GM21526 (cell line): ENCODE measurements around the gene ABCF2.

Source experiments
- ATAC-seq: cut with Tn5 transposase; IDR thresholded peaks from one replicate; pipeline ENCODE4 v1.9.1; 2021; ENCODE audit warnings: moderate library complexity; ENCODE audit not compliant: unreplicated experiment, low FRiP score

Gene ABCF2

DNA sequence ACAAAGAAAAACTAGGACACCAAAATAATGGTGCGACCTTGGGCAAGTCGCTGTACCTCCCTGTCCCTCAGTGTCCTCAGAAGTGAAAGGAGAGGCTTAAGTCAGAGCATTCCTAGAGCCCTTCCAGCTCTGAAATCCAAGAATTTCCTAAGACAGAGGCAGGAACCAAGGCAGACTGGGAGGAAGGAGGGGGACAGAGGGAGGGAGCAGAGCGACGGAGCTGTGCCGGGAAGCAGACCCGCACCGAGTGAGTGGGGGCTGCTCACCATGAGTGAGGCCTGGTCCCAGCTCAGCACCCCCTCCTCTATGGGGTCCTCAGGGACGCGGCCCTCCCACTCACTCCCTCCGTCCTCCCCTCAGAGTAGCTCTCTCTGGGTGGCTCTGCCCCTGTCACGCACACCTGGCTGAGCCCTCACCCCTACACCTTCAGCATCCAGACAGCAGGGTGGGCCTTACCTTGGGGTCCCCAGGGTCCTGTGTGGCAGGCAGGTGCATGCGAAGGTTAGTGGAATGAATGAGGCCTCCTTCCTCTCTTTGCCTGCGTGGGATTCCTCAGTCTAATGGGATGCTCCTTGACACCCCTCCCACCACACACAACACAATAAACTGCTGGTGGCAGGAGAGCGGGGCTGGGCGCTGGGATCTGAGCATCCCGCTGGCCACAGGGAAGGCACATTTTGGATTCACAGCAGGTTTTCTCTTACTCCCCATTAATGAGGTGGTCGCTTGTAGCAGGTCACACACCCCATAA is 26.1 kb upstream of the ABCF2 start:
- no peak for ATAC-seq

DNA sequence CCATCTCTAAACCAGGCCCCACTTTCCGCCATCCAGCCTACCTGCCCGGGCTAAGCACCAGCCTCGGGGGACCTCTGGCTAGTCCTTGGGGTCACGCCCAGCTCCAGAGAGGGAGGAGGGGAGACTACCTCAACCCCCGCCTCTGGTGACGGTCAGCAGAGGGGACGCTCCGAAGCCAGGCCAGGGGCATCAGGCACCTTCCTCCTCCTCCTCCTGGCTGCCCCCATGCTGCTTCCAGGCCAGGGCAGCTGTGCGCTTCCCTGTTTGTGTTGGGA is 25.5 kb upstream of the ABCF2 start:
- no peak for ATAC-seq

DNA sequence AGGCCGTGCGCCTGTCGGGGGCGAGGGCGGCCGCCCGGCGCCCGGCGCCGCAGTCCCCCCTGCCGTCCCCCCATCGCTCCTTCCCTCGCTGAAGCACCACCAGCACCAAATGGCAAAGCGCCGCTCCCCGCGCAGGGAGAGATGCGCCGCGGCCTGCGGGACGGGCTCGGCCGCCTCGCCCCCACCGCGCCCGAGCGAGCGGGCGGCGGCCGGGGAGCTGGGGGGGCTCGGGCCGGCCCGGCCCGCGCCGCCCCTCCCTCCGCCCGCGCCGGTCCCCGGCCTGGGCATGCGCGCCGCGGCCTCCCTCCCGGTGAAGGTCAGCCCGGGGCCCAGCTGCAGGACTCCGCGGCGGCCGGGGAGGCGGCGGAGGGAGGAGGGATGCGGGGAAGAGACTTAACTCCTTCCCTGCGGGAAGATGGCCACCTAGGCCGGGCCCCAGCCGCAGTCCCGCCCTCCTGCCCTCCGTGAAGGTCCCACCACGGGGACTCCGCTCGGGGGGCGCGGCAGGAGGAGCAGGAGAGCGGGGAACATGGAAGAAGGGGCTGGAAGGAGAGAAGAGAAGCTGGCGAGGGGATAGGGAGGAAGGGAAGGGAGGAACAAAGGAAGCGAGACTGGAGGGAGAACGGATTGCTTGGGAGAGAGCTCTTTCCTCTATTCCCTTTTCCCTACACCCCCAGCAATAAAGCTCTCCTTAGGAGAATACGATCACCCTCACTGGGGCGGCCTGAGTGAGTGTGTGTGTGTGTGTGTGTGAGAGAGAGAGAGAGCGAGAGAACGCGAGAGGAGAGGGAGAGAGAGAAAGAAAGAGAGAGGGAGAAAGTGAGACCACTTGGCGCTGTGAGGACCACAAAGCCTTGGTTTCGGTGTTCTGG is 24.9 kb upstream of the ABCF2 start:
- ATAC-seq: no peak

DNA sequence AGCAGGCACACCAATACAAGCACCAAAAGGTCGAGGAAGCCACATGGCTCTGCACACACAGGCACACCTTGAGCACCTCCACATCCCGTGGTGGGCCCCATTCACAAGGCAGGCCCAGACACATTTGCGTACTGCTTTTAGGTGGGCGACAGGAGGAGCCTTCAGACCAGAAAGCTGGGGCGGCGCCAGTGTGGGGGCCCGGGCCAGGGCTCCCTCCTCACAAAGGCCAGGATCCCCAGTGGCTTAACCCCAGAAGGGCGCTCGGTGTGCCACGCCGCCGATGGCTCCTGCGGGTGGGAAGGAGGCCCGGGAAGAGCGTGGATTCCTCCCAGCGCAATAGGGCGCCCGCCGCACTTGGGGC is 24.3 kb upstream of the ABCF2 start:
- ATAC-seq: no peak

DNA sequence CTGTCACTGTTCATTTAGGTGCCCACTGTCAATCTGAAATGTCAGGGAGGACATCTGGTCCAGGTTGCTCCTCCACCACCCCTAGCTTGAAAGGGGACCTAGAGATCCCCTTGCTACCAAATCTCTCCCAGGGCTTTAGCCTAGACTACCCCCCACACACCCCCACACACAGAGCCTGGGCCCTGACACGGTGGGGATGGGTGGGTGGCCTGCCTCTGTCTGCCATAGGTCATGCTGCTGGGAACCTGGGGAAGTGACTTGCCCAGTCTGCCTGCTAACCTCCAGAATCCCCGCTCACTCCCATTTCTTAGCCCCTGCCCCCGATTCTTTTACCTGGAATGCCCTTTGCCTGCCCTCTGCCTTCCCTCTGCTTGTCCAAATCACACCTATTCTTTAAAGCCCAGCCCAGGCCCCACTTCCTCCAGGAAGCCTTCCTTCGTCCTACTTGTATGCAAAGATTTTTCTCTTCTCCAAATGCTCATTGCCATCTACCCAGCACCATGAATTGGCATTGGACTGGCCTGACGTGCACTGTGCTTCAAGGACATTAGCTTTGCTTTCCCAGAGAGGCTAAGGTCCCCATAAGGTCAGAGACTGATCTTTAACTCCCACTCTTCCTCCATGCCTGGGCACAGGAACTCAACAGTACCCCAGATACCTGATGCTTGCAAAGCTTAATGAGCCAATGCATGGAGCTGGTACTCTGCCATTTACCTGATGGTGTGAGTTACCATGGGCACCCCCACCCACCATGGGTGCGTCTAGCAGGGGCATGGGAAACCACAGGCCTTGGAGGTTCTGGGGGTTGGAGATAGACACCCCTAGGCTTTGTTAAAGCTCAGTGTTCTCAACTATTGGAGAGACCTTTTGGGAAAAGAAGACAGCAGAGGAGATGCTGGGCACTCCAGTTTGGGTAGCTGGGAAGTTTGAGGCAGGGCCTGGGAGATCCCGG is 23.5 kb upstream of the ABCF2 start:
- no peak for ATAC-seq

DNA sequence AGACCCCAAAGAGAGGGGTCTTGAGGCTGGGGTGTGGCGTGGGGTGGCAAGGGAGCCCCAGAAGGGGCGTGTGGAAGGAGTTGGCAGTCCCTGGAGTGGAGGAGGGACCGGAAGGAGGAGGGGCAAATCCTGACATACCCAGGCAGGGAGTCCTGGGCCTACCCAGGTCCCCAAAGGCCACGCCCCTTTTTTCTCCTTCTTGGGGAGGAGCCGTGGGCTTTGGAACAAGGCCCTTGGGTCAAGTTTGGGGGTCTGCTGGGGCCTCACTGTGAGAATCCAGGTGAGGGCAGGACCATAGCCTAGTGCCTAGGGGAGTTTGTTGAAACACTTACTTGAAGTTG is 22.7 kb upstream of the ABCF2 start:
- no peak for ATAC-seq

DNA sequence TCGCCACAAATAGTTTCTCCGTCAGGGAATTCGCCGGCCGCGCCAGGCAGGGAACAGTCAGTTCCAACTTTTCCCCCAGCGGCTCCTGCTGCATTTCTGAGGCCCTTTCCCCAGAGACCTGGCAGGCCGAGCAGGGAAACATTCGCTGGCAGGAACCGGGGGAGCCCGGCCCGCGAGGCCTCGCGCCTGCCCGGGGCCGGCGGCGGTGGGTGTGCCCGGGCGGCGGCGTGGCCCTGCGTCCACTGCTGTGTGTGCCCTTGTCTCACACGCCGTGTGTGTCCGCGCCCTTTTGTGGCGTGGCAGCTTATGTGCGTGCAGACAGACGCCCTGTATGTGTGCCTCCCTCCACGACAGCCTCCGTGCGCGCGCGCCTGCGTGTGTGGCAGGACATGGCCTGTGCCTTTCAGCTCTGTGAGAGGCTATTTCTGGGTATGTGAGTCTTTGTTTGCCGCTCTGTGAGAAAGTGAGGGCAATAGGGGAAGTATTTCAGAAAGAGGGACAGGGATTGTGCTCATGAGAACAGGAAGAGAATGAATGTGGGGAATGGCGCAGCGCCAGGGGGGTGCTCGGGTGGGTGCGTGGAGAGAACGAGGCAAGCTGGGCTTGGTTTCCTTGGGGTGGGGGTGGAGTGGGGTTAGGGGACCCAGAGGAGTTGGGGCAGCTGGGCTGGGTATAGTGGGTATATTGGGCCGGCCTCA is 22.2 kb upstream of the ABCF2 start:
- no peak for ATAC-seq

DNA sequence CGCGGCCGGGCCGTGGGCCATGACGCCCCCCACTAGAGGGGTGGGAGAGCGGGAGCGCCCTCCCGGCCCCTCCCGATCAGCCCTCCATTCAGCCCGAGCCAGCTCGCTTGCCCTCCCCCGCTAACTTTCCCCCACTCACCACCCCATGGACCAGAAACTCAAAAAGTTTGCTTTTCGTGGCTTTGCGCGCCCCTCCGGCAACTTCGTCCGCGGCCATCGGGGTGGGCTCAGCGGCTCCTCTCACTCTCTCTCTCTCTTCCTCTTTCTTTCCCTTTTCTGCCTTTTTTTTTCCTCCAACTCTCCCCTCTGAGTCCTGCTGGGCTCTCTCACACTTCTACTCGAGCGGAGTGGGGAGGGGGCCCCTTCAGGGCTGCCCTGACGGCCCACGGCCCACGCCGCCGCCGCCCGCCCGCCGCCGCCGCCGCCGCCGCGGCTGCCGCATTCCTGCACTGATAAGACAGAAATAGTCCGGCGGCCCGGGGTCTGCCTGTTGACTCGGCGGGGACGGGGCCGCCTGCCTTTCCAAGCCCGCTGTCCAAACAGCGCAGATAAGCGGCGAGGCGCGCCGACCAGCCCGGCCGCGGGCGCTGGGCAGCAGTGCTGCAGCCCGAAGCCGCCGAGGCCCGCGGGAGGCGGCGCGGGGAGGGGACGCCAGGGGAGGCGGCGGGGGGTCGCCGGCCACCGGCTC is 21.5 kb upstream of the ABCF2 start, which contains the start of gene SMARCD3:
Gene SMARCD3 (minus strand): TSS at position 349 of the 688 bp plus-strand sequence. CDS start 132 bp downstream, at position 217.
- no peak for ATAC-seq

DNA sequence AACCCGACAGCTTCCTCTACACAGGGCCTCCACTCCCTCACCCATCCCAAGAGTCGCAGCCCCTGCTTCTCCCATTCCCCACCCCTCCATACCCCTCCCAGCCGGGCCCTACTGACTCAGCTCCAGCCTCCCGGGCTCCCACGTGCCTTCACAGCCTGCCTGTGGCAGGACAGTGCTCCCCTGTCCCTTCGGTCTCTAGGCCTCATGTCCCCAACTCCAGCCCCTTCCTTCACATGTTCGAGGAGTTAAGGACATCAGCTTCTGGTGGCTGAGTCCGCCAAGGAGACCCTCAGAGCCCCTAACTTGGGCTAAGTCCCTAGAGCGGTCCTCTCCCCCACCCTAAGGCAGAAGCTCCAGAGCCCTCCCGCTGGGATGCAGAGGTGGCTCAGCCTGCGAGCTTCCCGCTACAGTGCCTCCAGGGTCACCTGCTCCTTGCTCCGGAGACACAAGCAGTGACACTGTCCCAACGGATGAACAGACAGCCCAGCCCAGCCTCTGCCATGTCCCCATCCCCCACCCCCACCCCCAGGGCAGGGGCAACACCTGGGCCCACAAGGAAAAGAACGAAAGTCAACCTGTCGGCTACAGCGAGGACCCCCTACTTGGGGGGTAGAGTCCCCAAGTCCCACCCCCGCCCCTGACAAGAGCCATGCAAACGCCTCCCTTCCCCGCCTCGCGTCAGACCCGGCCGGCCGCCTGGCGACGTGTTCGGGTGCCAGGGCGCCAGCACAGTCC is 20.8 kb upstream of the ABCF2 start:
- ATAC-seq: no peak

DNA sequence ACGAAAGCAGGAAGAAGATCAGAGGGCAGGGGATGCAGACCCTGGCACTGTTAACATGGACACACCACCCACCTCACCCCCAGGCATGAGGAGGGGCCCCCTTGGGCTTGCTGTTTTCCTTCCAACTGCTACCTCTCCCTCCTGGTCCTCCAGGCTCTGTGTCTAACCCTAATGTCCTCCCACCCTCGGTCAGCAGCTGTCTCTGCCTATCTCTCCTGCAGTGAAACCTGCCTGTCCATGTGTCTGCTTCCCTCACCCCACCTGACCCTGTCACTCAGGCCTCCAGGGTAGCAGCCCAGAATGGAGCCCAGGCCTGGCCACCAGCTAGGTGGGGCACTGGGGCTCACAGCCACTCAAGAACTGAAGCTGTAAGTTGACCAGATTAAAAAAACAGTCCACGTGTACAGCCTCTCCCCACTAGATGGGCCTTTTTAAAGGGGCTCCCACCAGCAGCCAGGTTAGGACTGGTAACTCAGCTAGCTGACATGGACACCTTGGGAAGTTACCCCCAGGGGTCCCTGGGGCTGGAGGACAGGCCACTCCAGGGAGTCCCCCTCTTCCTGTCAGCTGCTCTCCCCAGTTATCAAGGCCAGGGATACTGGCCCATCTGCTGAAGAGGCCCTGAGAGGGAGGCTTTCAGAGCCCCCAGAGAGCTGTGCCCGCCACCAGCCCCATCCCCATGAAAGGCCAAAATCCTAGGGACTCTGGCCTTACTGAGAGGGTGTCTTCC is 20.0 kb upstream of the ABCF2 start:
- no peak for ATAC-seq

DNA sequence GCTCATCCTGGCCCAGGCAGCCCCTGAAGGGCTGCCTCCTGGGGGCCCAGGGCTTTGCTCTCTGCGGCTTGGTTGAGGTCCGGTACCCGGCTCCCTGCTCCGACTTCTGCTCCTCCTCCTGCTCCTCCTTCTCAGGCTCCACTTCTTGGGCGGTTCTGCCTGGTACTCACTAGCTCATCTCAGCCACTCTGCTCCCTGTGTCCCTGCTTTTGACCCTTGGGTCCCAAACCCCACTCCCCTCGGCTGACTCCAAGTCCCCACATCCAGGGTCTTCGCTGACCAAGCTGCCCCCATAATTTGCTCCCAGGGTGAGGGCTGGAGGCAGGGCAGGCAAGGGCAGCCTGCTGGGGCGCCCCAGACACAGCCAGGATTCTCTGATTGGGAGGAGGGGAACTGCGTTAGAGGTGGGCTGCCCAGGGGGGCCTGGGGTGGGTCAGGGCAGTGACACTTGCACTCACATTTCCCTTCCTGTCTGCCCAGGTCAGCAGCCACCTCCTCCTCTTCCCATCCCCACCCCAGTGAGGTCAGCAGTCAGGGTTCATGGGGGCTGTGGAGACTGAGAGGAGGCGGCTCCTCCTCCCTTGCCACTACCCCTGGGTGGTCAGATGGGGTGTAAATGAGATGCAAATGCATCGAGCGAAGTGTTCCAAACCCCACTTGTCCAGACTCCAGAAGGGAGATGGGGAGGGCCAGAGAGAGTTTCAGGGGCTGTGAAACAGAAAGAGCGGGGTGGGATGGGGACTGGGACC is 19.3 kb upstream of the ABCF2 start:
- no peak for ATAC-seq

DNA sequence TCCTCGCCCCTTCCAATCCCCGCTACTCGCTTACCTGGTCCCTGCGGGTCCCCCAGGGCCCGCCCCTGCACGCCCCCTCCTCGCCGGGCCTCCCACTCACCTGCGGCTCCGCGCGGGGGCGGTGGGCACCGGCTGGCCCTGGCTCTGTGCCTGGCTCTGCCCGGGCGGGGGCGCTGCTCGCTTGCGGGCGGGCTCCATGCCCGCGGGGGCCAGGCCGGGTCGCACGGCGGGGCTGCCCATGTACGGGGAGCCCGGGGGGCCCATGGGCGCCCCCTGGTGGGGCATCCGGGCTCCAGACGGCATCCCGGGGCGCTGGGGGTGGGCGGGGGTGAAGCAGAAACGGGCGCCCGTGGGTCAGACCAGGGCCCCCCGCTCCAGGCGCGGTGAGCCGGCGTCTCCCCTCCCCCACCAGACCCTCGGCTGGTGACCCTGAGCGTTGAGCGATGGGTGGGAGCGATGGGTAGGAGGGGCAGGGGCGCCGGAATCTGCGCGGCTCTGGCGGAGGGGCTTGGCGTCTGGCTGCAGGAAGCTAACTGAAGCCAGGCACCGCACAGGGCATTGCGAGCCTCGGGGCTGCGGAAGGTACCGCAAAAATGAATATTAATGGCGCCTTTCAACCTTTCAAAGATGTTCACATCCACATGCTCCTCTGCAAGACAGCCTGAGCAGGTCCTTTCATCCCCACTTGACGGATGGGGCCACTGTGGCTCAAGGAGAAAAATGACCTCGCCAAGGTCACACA is 18.5 kb upstream of the ABCF2 start:
- no peak for ATAC-seq

DNA sequence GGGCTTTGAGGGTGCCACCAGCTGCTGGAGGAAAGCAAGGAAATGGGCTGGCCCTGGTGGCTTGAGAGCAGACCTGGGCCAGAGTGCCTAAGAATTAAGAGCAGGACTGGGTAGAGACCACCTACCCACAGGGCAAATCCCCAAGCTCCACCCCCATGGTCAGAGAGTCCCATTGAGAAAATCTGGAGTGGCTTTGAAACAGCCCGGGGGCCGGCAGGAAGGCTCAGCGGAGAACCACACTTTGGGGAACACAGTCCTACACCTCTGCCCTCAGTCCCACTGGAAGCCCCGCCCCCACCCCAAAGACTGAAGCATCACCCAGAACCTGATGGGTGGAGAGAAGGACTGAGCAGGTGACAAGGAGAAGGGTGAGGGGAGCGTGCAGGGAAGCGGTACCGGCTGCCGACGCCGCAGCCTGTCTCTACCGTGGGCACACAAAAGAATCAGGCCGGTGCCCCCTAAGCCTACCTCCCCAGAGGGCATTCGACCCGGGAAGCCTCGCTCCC is 17.9 kb upstream of the ABCF2 start:
- no peak for ATAC-seq

DNA sequence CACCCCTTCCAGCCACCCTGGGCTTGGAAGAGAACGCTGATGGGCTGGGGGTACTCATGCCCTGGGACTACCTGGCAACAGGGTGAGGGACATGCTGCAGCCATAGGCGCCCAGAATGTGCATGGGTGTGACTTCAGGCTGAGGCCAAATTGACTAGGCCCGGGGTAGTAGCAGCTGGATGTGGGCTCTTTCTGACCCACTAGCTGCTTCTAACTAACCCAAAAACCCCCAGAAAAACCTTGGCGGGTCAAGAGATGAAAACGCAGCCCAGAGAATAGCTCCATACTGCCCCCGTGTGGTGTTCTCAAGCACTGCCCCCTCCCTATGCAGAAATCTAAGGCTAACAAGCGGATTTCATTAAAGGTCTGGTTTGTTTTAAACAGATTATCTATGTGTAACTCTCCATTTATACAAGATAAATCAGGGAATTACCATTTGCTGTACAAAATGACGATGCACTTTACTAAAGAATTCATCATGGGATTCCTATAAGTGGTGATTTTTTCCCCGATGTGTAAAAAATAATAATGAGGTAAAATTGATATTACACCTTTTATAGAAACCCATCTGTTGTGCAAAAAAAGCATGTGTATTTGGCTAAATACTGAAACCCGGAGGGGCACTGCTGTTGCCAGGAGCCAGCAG is 17.3 kb upstream of the ABCF2 start:
- no peak for ATAC-seq

DNA sequence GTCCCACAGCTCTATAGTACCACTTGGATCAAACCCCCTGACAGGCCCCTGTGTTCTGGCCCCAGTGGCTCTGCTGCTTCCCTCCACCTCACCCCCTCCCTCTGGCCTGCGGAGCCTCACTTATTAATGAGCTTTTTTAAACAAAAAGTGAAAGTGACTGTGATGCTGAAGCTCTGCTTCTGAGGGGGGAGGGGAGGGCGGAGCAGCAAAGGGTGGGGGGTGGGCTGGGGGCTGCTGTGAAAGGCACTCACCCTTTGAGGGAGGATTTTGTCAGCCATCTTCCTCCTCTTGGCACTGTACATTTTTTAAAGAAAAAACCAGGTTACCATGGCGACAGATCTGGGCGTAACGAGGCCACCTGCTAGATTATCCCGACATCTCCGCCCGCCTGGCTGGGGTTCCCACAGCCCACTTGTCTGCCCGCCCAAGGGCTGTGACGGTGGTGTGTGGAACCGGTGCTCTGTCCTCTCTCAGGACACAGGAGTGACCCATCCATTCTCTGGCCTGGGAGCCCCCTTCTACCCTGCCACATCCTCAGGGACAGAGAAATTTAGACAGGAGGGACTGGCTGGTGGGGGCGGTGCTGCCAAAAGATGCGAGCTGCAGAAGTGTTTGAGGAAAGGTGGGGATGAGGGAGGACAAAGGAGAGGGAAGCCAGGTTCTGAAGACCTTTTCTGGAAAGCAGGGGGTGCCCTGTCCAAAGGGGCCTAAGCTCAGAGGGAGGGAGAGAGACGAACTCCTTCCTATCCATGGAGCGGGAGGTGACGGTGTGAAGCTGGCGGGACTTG is 16.6 kb upstream of the ABCF2 start:
- no peak for ATAC-seq

DNA sequence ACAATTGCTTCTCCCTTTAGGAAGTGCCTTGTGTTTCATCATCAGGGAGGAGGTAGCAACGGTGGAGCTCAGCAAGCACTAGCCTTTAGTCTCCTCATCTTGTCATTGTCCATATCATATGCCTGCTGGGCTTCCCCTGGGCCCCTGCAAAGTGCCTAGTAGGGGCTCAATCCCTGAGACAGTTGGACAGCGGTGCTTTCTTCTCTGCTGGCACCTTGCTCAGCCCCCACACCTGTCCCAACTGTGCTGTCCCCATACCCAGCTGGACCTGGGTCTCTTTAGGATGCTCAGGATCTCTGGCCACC is 16.0 kb upstream of the ABCF2 start:
- no peak for ATAC-seq
